MG63 (cell line): ENCODE measurements around the gene FGFR2. TPM values are rescaled to one million over a fixed set of nuclear protein-coding genes. Genes with fewer than 3 reads are reported as not detected.

Experiments
- DNase-seq: peaks from one replicate; pipeline ENCODE4 v3.0.0-alpha.2; 2020
- H3K27me3 ChIP-seq: fragments of 250-450 bp; sonication (Bioruptor Pico); 2 replicates; pipeline ENCODE4 v1.5.1; 2020; ENCODE audit warnings: mild to moderate bottlenecking, moderate library complexity
- H3K36me3 ChIP-seq: fragments of 250-450 bp; sonication (Bioruptor Pico); 2 replicates; pipeline ENCODE4 v1.5.1; 2020; ENCODE audit warnings: mild to moderate bottlenecking, moderate library complexity
- H3K4me3 ChIP-seq: fragments of 250-450 bp; sonication (Bioruptor Pico); 2 replicates; pipeline ENCODE4 v1.5.1; 2020; ENCODE audit warnings: mild to moderate bottlenecking, moderate library complexity
- H3K9me3 ChIP-seq: fragments of 250-450 bp; sonication (Bioruptor Pico); 2 replicates; pipeline ENCODE4 v1.5.1; 2020; ENCODE audit warnings: mild to moderate bottlenecking, moderate library complexity
- total RNA-seq: library from RNA; depleted of rRNA; stranded (reverse); fragments of >200 nt; shearing (Covaris generic); gene quantifications from 2 replicates; pipeline ENCODE4 v1.2.3, GENCODE V29; 2014; ENCODE audit warnings: low replicate concordance; rRNA removed

The FGFR2 gene
- total RNA-seq = 6.3 and 9.0 TPM in 2 replicates

- Histone ChIP-seq H3K27me3 (peaks cover 7% of the 10 kb centered on the region), H3K4me3 (peak within 1 kb of the TSS; percentile 52)
- DNase-seq = peak; percentile 80
Observed at GRCh38 chr10:121598263-121599249, at the start of gene FGFR2. Gene FGFR2, minus strand, starts transcription at chr10:121598444. Its CDS starts 4,627 bp downstream, at chr10:121593817.

GRCh38 chr10:121647401-121647800 is 49.2 kb upstream of the FGFR2 start:
- H3K9me3 ChIP-seq = no peaks in the 10 kb centered on the region
- no peak for DNase-seq
- no peak overlapping the region for H3K4me3 ChIP-seq
- no peaks in the 10 kb centered on the region for H3K36me3 ChIP-seq
- no peaks in the 10 kb centered on the region for H3K27me3 ChIP-seq

More at GRCh38 chr10:121598263-121599249, at the start of gene FGFR2:
- Histone ChIP-seq H3K9me3 (no peaks in the 10 kb centered on the region), H3K36me3 (no peaks in the 10 kb centered on the region)

- Histone ChIP-seq H3K27me3 (no peaks in the 10 kb centered on the region), H3K4me3 (no peak overlapping the region), H3K36me3 (no peaks in the 10 kb centered on the region), H3K9me3 (no peaks in the 10 kb centered on the region)
- no peak for DNase-seq
Observed at GRCh38 chr10:121645696-121646095, 47.5 kb upstream of the FGFR2 start.

- Histone ChIP-seq H3K36me3 (no peaks in the 10 kb centered on the region), H3K4me3 (no peak overlapping the region), H3K9me3 (no peaks in the 10 kb centered on the region), H3K27me3 (no peaks in the 10 kb centered on the region)
- no peak for DNase-seq
Observed at GRCh38 chr10:121644501-121644900, 46.3 kb upstream of the FGFR2 start.

- Histone ChIP-seq H3K4me3 (no peak overlapping the region), H3K27me3 (no peaks in the 10 kb centered on the region), H3K36me3 (no peaks in the 10 kb centered on the region), H3K9me3 (no peaks in the 10 kb centered on the region)
- DNase-seq = no peak
Observed at GRCh38 chr10:121640266-121640665, 42.0 kb upstream of the FGFR2 start.

- no peak for DNase-seq
- H3K9me3 ChIP-seq = no peaks in the 10 kb centered on the region
- H3K36me3 ChIP-seq = no peaks in the 10 kb centered on the region
- no peaks in the 10 kb centered on the region for H3K27me3 ChIP-seq
- H3K4me3 ChIP-seq = no peak overlapping the region
Observed at GRCh38 chr10:121639416-121639815, 41.2 kb upstream of the FGFR2 start.

GRCh38 chr10:121637437-121637836 is 39.2 kb upstream of the FGFR2 start:
- H3K27me3 ChIP-seq = no peaks in the 10 kb centered on the region
- no peaks in the 10 kb centered on the region for H3K36me3 ChIP-seq
- no peaks in the 10 kb centered on the region for H3K9me3 ChIP-seq
- no peak for DNase-seq
- no peak overlapping the region for H3K4me3 ChIP-seq

- no peaks in the 10 kb centered on the region for H3K27me3 ChIP-seq
- no peaks in the 10 kb centered on the region for H3K9me3 ChIP-seq
- no peak for DNase-seq
- no peak overlapping the region for H3K4me3 ChIP-seq
- H3K36me3 ChIP-seq = no peaks in the 10 kb centered on the region
Observed at GRCh38 chr10:121633056-121633455, 34.8 kb upstream of the FGFR2 start.

- no peaks in the 10 kb centered on the region for H3K36me3 ChIP-seq
- DNase-seq = no peak
- no peaks in the 10 kb centered on the region for H3K9me3 ChIP-seq
Observed at GRCh38 chr10:121631365-121632029, 33.3 kb upstream of the FGFR2 start.

GRCh38 chr10:121628859-121629258 is 30.6 kb upstream of the FGFR2 start:
- Histone ChIP-seq H3K9me3 (no peaks in the 10 kb centered on the region), H3K36me3 (no peaks in the 10 kb centered on the region), H3K27me3 (no peaks in the 10 kb centered on the region), H3K4me3 (no peak overlapping the region)
- DNase-seq = no peak

More at GRCh38 chr10:121631365-121632029, 33.3 kb upstream of the FGFR2 start:
- H3K27me3 ChIP-seq = no peaks in the 10 kb centered on the region
- H3K4me3 ChIP-seq = no peak overlapping the region

GRCh38 chr10:121627876-121628581 is 29.8 kb upstream of the FGFR2 start:
- Histone ChIP-seq H3K27me3 (no peaks in the 10 kb centered on the region), H3K36me3 (no peaks in the 10 kb centered on the region), H3K4me3 (peak overlapping the region; percentile 2; the same call in 1 of the 2 replicates), H3K9me3 (no peaks in the 10 kb centered on the region)
- DNase-seq = no peak

- H3K9me3 ChIP-seq = no peaks in the 10 kb centered on the region
- H3K4me3 ChIP-seq = no peak overlapping the region
- no peak for DNase-seq
- H3K27me3 ChIP-seq = no peaks in the 10 kb centered on the region
- no peaks in the 10 kb centered on the region for H3K36me3 ChIP-seq
Observed at GRCh38 chr10:121624836-121625486, 26.7 kb upstream of the FGFR2 start.

- Histone ChIP-seq H3K4me3 (no peak overlapping the region), H3K36me3 (no peaks in the 10 kb centered on the region), H3K9me3 (no peaks in the 10 kb centered on the region), H3K27me3 (no peaks in the 10 kb centered on the region)
- DNase-seq = no peak
Observed at GRCh38 chr10:121618906-121619305, 20.7 kb upstream of the FGFR2 start.

- H3K9me3 ChIP-seq = no peaks in the 10 kb centered on the region
- H3K4me3 ChIP-seq = no peak overlapping the region
- no peaks in the 10 kb centered on the region for H3K36me3 ChIP-seq
- H3K27me3 ChIP-seq = no peaks in the 10 kb centered on the region
- no peak for DNase-seq
Observed at GRCh38 chr10:121617176-121617575, 18.9 kb upstream of the FGFR2 start.

GRCh38 chr10:121616291-121616690 is 18.0 kb upstream of the FGFR2 start:
- Histone ChIP-seq H3K4me3 (no peak overlapping the region), H3K9me3 (no peaks in the 10 kb centered on the region), H3K27me3 (no peaks in the 10 kb centered on the region), H3K36me3 (no peaks in the 10 kb centered on the region)
- no peak for DNase-seq

GRCh38 chr10:121615836-121616235 is 17.6 kb upstream of the FGFR2 start:
- Histone ChIP-seq H3K9me3 (no peaks in the 10 kb centered on the region), H3K27me3 (no peaks in the 10 kb centered on the region), H3K4me3 (no peak overlapping the region), H3K36me3 (no peaks in the 10 kb centered on the region)
- DNase-seq = no peak
